Stimulated activated CD8-positive, alpha-beta memory T cell treated with anti-CD3 and anti-CD28 coated beads, Interleukin-2, amount 100 ng/mL, for 1 hour (primary cell): ENCODE data around the gene GATM.
"Not testable (repeated sequence)": the region's sequence is repeated elsewhere in the genome, so short reads cannot be mapped to it uniquely, and the experiment has no call there.

ENCODE experiments used
- DNase-seq, 2 donors: peaks; one replicate each; pipeline ENCODE4 v3.0.0-alpha.2; 2020; ENCODE audit warnings: low read depth in 2 of 2

GATM gene

GRCh38 chr15:45387380-45388007 is 9.2 kb upstream of the GATM start:
- DNase-seq = no peak

DNA sequence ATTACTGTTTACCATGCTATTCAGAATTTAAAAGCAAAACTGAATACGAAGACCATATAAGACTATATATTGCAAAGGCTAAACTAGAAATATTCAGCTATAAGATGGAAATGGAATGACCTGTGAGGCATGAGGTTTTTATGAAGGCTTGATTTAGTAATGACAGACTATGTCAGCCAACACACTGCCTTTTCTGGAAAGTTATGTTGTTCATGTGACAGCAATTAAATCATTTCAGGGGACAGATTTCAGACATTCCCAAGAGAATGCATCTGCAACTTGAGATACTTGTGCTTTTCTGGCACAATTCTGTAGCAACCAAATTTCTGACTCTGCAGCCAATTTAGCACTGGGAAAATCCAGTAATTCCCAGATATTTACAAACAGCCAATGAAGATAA is 8.6 kb upstream of the GATM start:
- no peak for DNase-seq

- DNase-seq = no peak
These were observed 8.1 kb upstream of the GATM start for GRCh38 chr15:45386420-45386819.

- no peak for DNase-seq
These were observed 7.2 kb upstream of the GATM start for GRCh38 chr15:45385590-45385989.

- no peak for DNase-seq
These were observed 6.4 kb upstream of the GATM start for GRCh38 chr15:45384700-45385099.

DNA sequence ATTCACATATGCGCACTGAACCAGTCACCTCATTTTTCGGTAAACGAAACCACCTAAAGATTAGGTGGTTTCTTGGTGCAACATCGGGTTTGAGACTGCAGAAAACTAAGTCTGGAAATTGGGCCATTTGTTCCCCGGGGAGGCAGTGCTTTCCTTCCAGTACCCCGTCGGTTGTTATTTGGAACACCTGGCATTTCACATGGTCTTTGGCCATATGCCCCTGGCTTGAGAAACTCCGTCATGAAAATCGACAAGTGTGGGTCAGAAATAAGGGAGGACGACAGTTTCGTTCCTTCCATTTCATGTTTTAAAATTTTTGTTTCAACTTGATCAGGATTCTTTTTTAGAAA is 544 bp upstream of the GATM start:
- DNase-seq = no peak

DNA sequence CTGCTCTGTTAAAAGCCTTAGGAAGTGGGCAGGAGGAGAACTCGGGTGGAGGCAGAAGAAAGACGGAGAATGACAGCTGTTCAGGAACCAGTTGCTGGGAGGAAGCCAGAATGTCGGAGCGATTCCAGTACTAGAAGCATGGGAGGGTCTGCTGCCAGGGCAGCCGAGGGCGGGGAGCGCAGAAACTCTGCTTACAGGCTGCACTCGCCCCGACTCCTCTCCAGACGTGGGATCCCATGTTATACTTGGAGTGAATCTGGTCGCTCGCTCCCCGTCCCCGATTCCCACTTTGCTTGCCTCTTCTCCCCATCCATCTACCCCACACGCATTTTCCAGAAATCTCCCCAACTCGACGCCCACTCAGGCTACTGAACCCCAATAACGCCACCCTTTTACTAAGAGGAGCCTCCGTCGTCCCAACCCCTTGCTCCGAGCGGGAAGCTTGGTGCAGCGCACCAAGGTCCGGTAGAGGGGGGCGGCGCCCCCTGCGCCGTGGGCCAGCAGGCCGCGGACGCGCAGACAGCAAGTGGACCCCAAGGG is 665 bp downstream of the GATM start:
- DNase-seq = no peak

DNA sequence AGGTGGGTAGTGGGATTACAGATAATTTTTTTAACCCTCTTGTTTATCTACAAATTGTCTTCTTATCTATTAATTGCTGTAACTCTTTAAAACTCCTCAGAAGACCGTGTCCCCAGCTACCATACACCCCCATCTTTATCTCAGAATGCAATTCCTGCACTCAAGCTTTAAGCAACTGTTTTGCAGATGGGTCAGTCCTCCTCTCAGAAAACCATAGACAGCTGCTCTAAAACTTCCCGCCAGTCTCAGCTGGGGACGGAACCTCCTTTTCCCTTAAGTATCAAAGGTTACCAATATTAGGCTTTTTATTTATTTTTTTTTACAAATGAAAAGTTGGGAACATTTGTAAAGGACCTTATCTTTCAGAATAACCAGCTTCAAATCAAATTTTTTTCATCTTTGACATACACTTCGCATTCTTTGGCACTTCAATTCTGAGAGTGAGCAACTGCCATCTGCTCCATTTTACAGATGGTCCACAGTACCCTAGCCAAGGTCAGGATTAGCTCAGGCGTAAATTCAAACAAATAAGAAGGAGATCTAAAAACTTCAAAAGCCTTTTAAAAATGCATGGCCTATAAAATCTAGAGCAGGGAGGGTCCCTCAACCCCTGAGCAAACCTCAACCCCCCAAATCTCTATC is 1.3 kb downstream of the GATM start:
- DNase-seq = no peak

- no peak for DNase-seq
These were observed 1.9 kb downstream of the GATM start for GRCh38 chr15:45376300-45376928.

DNA sequence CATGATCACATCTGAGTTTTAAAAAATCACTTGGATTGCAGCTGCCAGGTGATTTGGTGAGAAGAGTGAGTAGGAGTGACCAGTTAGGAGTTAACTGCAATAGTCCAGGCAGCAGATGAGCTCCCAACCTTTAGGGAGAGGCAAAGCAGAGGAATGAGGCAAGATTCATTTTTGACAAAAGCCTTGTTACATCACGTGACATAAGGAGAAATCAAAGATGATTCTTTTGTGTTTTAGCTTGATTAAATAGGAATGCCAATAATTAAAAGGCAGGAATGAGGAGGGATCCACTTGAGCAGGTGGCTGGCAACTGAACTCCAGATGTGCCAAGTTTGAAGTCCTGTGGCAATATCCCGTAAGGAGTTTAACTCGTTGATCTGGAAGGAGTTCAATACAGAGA is 2.5 kb downstream of the GATM start:
- DNase-seq = no peak

DNA sequence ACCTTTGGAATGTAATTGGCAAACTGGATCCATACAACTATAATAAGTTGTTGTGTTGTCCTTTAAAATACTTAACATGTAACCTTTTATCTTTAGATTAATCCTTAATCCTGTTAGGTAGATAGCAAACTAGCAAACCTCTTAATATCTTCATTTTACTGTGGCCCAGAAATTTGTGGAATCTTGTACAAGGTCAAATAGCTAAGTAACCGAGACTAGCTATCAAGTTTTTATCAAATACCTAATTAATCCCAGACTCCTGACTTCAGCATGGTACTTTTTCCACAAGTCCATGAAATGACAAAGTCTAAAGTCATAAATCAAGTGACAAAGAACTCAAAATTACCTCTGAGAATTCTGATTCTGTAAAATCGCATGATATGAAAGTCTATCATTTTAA is 4.4 kb downstream of the GATM start:
- DNase-seq = no peak

DNA sequence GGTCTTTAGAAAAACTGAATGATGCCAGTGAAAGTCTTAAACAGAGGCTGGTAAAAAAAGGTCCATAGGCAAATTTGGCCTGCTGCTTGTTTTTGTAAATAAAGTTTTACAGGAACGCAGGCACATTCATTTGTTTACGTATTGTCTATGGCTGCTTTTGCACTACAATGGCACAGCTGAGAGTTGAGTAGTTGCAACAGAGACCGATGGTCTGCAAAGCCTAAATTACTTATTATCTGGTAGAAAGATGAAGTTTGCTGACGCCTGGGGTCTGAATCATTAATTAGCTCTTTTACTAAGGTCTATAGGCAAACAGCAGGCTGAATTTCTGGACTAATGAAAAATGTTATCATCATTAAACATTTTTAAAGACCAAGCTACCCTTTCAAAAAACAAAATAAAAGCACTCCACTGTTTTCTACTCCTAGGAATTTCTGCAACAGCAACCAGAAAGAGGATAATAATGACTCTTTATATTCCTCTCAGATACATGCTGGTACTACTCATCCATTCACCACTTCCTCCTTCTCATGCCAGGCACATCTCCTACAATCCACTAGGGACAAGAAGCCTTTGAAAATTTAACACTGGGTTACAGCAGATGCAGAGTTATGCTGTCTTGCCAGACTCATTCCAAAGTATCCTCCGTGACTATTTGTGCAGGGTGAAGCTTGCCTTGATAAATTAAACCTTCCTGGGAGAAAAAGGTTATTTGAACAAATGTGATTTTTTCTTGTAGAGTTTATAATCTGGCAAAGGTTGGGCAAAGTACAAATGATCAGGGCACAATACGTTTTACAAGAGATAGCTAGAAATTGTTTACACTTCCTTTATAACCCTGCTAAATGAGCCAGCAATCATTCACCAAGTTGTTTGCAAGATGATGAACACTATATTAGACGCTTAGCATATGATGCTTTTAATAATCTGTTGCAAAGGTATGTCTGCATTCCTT is 6.0 kb downstream of the GATM start:
- no peak for DNase-seq

GRCh38 chr15:45371546-45371945 is 6.8 kb downstream of the GATM start:
- no peak for DNase-seq

GRCh38 chr15:45370042-45370441 is 8.3 kb downstream of the GATM start:
- not testable (repeated sequence) for DNase-seq

GRCh38 chr15:45367222-45367621 is 11.1 kb downstream of the GATM start:
- not testable (repeated sequence) for DNase-seq

DNA sequence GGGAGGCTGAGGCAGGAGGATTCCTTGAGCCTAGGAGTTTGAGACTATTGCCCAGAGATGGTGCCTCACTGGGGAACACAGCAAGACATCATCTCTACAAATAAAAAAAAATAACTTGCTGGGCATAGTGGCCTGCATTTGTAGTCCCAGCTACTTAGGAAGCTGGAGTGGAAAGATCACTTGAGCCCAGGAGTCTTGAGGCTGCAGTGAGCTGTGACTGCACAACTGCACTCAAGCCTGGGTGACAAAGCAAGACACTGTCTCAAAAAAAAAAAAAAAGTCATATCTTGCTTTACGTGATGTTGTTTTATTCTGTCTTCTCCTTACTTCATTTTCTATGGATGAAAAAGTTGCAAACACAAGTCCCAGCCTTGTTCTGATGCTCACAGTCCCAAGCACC is 14.1 kb downstream of the GATM start:
- DNase-seq = no peak

DNA sequence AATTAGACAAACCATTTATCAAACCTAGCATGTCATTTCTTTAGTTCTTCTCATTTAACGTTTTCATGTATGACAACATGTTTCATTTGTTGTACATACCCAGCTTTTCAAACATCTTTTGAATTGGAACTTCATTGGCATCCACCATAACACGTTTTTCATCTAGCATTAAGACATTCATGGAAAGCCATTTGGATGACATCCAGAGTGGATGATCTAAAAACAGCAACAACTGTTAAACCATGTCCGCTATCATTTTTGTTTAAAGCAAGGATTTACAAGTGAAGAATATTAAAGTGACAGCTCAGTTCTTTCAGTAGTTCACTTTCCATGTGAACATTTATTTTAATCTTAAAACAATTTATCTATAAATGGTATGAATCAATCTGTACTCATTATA is 14.5 kb downstream of the GATM start:
- no peak for DNase-seq

DNA sequence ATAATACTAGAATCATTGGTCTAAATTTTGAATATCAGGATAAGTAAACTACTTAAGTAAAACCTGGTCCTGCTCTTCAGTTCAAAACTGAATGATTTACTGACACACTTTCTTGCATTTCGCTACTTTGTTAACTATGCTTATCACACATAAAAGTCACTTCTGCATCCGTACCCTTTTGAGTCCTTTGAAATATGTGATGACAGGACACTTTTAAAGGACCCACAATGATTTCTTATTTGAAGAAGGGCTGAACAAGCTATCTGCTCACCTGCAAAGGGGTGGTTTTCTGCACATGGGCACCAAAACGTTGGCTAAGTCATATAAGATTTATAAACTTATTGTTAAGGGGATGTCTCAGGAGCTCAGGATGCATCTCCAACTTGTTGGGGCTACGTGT is 15.0 kb downstream of the GATM start:
- DNase-seq = no peak

- no peak for DNase-seq
These were observed 15.9 kb downstream of the GATM start for GRCh38 chr15:45362419-45362818.

DNA sequence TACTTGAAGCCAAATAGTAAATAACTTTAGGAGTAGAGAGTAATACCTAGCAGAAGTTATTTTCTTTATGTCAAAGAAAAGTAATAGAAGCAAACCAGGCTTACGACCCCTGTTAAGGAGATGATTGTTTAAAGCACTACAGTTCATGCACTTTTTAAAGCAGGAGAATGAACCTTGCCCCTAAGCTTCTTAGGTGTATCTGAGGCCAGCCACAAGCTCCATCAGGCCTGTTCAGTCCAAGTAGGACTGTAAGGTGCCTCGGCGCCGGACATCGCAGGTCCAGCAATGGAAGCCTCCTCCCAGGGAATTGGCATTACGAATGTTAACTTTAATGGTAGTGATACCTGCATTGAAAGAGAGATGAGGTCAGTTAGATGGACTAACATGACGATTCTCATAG is 16.5 kb downstream of the GATM start:
- no peak for DNase-seq

DNA sequence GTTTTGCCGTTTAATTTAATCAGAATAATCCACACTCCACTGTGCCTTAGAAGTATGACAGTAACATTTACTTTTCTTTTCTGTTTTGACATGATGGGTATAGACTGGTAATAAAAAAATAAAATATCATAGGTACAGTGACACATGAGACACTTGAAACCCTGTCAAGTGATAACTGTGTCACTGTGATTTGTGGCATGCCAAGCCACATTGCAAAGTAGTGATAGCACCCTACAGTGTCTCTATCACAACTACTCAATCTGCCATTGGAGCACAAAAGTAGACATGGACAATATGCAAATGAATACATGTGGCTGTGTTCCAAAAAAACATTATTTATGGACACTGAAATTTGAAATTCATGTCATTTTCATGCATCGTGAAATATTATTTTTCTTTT is 22.5 kb downstream of the GATM start:
- no peak for DNase-seq

DNA sequence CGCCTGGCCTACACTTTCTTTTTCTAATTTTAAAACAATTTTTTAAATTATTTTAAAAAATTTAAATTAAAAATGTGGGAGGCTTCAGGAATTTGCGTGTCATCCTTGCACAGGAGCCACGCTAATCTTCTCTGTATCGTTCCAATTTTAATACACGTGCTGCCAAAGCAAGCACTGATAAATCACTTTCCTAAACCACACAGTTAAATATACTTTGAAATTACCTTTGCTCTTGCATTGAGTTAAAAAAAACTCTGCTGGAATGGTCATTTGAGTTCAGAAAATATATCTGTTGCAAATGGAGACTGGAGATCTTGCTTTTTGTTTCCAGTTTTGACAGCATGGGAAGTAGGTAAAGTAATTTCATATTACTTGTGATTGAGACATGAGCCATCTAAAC is 23.6 kb downstream of the GATM start:
- no peak for DNase-seq
